PC-9 (cell line): Measurements from ENCODE around the gene RSPH1. TPM values are rescaled to one million over a fixed set of nuclear protein-coding genes. Genes with fewer than 3 reads are reported as not detected.

Experiments used
- BruUV-seq: library from RNA; stranded (reverse); fragments of 400-500 nt; replicated peaks from 2 replicates; lab custom pipeline; 2021; lab: Mats Ljungman, UMichigan
- CTCF ChIA-PET: fragments of 300-600 bp; sonication (Branson Sonifier 250); formaldehyde crosslinking; loops from one replicate; lab custom pipeline; 2022; ENCODE audit warnings: antibody characterized with exemption; lab: Charles Lee
- POLR2A ChIA-PET: fragments of 300-600 bp; sonication (Branson Sonifier 250); formaldehyde crosslinking; loops from one replicate; lab custom pipeline; 2022; ENCODE audit warnings: antibody characterized with exemption; ENCODE audit not compliant: unreplicated experiment; lab: Charles Lee
- DNase-seq, 2 experiments: peaks; one replicate each; pipeline versions ENCODE4 v3.0.0 to v3.0.0-alpha.2; 2015 to 2022; ENCODE audit warnings: mixed read lengths in 1 of 2
- H2AFZ ChIP-seq: fragments of 200-600 bp; sonication (generic); 2 replicates; pipeline ENCODE4 v1.8.1; 2017; ENCODE audit warnings: antibody characterized with exemption
- H3F3A ChIP-seq: fragments of 200-600 bp; sonication (generic); 2 replicates; pipeline ENCODE4 v1.8.1; 2017; ENCODE audit warnings: antibody characterized with exemption, mild to moderate bottlenecking, low read depth; ENCODE audit not compliant: insufficient read depth
- H3K27ac ChIP-seq: fragments of 200-600 bp; sonication (generic); 2 replicates; pipeline ENCODE4 v1.6.1; 2016; ENCODE audit warnings: mixed run types
- H3K27me3 ChIP-seq: fragments of 200-600 bp; sonication (generic); 2 replicates; pipeline ENCODE4 v1.6.1; 2016; ENCODE audit warnings: low read depth, mixed run types; ENCODE audit not compliant: insufficient read depth
- H3K36me3 ChIP-seq: fragments of 200-600 bp; sonication (generic); 2 replicates; pipeline ENCODE4 v1.6.1; 2016; ENCODE audit warnings: low read depth, mixed run types
- H3K4me1 ChIP-seq: fragments of 200-600 bp; sonication (generic); replicated peaks from 2 replicates; pipeline ENCODE4 v1.6.1; 2016; ENCODE audit warnings: mixed run types; ENCODE audit not compliant: insufficient read depth
- H3K4me2 ChIP-seq: fragments of 200-600 bp; sonication (generic); 2 replicates; pipeline ENCODE4 v1.6.1; 2017; ENCODE audit warnings: mixed run types
- H3K4me3 ChIP-seq: fragments of 200-600 bp; sonication (generic); 2 replicates; pipeline ENCODE4 v1.6.1; 2016; ENCODE audit warnings: mixed run types
- H3K79me2 ChIP-seq: fragments of 200-600 bp; sonication (generic); 2 replicates; pipeline ENCODE4 v1.6.1; 2017; ENCODE audit warnings: low read depth, mixed run types
- H3K9me2 ChIP-seq: fragments of 200-600 bp; sonication (generic); 2 replicates; pipeline ENCODE4 v1.8.1; 2017; ENCODE audit warnings: mild to moderate bottlenecking; ENCODE audit not compliant: insufficient read depth
- H3K9me3 ChIP-seq: fragments of 200-600 bp; sonication (generic); 2 replicates; pipeline ENCODE4 v1.8.1; 2016; ENCODE audit warnings: low read depth; ENCODE audit not compliant: insufficient read depth
- H4K20me1 ChIP-seq: fragments of 200-600 bp; sonication (generic); 2 replicates; pipeline ENCODE4 v1.8.1; 2017; ENCODE audit not compliant: insufficient read depth
- CTCF ChIP-seq: fragments of 200-600 bp; sonication (generic); conservative IDR thresholded peaks from 2 replicates; pipeline ENCODE4 v1.6.1; 2017; ENCODE audit warnings: mixed run types, antibody characterized with exemption, mild to moderate bottlenecking, moderate library complexity
- EZH2 ChIP-seq: fragments of 200-600 bp; sonication (generic); IDR thresholded peaks from 2 replicates; pipeline ENCODE4 v1.8.0; 2017; ENCODE audit warnings: antibody characterized with exemption, low read depth
- intact Hi-C: fragments of 100-400 bp; cut with micrococcal nuclease; formaldehyde crosslinking; loops from one replicate; pipeline ENCODE4 v1.10.0; 2022; ENCODE audit not compliant: unreplicated experiment
- total RNA-seq: library from RNA; stranded (reverse); gene quantifications from 2 replicates; pipeline ENCODE4 v1.2.3, GENCODE V29; 2021

The RSPH1 gene
- total RNA-seq, 1 experiment from 2014 or later = 8.0 TPM

GRCh38 chr21:42451941-42452340, 44.1 kb downstream of the RSPH1 start:
- BruUV-seq = no TSS peak
- no peak for TF ChIP-seq EZH2
- no peak for TF ChIP-seq CTCF
- H3K4me2 ChIP-seq = no peak overlapping the region
- no peaks in the 10 kb centered on the region for H3K36me3 ChIP-seq
- POLR2A ChIA-PET = no interaction called here
- no peak overlapping the region for H3K27ac ChIP-seq
- no peaks in the 10 kb centered on the region for H3K27me3 ChIP-seq
- no peak overlapping the region for H3K4me3 ChIP-seq
- no peak for DNase-seq
- H3K9me2 ChIP-seq = no peaks in the 10 kb centered on the region
- H3K4me1 ChIP-seq = no peaks in the 10 kb centered on the region
- intact Hi-C loops = loop anchor here (5.0 kb wide), 2 partner anchors 770 to 840 kb away; no protein-coding TSS in a partner anchor
- no peak overlapping the region for H2AFZ ChIP-seq
- no peaks in the 10 kb centered on the region for H4K20me1 ChIP-seq
- CTCF ChIA-PET = no interaction called here
- no peaks in the 10 kb centered on the region for H3K9me3 ChIP-seq
- H3K79me2 ChIP-seq = no peaks in the 10 kb centered on the region
- H3F3A ChIP-seq = no peaks in the 10 kb centered on the region; the same call in 1 of the 2 replicates

- H2AFZ ChIP-seq = no peak overlapping the region
- no peak for DNase-seq
- 0 out of 2 replicates have a peak, but pooled peaks cover 3% of the 10 kb centered on the region for H3K27me3 ChIP-seq
- no peaks in the 10 kb centered on the region for H3K9me2 ChIP-seq
- TF ChIP-seq CTCF (no peak), EZH2 (no peak)
- no peaks in the 10 kb centered on the region; the same call in 1 of the 2 replicates for H3F3A ChIP-seq
- ChIA-PET POLR2A (no interaction called here), CTCF (no interaction called here)
- H3K27ac ChIP-seq = no peak overlapping the region
- intact Hi-C loops = no loop called here
- H3K4me1 ChIP-seq = no peaks in the 10 kb centered on the region
- H3K79me2 ChIP-seq = no peaks in the 10 kb centered on the region
- no peak overlapping the region for H3K4me2 ChIP-seq
- no peaks in the 10 kb centered on the region for H3K36me3 ChIP-seq
- H3K9me3 ChIP-seq = no peaks in the 10 kb centered on the region
- H4K20me1 ChIP-seq = no peaks in the 10 kb centered on the region
- H3K4me3 ChIP-seq = no peak overlapping the region
- BruUV-seq = no TSS peak
Measured at GRCh38 chr21:42448686-42449085, 47.3 kb downstream of the RSPH1 start.

- no peaks in the 10 kb centered on the region for H3K36me3 ChIP-seq
- no peak overlapping the region for H3K4me3 ChIP-seq
- 0 out of 2 replicates have a peak, but pooled peaks cover 3% of the 10 kb centered on the region for H3K27me3 ChIP-seq
- DNase-seq = no peak
- no peaks in the 10 kb centered on the region; the same call in 1 of the 2 replicates for H3F3A ChIP-seq
- no peak overlapping the region for H3K4me2 ChIP-seq
- no TSS peak for BruUV-seq
- no peaks in the 10 kb centered on the region for H3K4me1 ChIP-seq
- H2AFZ ChIP-seq = no peak overlapping the region
- H4K20me1 ChIP-seq = no peaks in the 10 kb centered on the region
- H3K9me3 ChIP-seq = no peaks in the 10 kb centered on the region
- ChIA-PET CTCF (no interaction called here), POLR2A (no interaction called here)
- TF ChIP-seq EZH2 = no peak
- no peak for TF ChIP-seq CTCF
- H3K9me2 ChIP-seq = no peaks in the 10 kb centered on the region
- no peaks in the 10 kb centered on the region for H3K79me2 ChIP-seq
- no peak overlapping the region for H3K27ac ChIP-seq
- intact Hi-C loops = no loop called here
Measured at GRCh38 chr21:42447732-42448131, 48.3 kb downstream of the RSPH1 start.
